HepG2 (cell line): ENCODE measurements around the gene SLC4A5. TPM values are rescaled to one million over a fixed set of nuclear protein-coding genes. Genes with fewer than 3 reads are reported as not detected.

Source experiments
- ARNT ChIP-seq: fragments of 450-650 bp; IDR thresholded peaks from 2 replicates; pipeline ENCODE4 v1.6.1; 2017
- CENPT ChIP-seq: sonication (generic); formaldehyde crosslinking; IDR thresholded peaks from 2 replicates; pipeline ENCODE4 v1.8.0; 2022; ENCODE audit warnings: low read depth, mild to moderate bottlenecking, moderate library complexity, missing genetic modification reagents
- JUNB ChIP-seq: sonication (generic); formaldehyde crosslinking; IDR thresholded peaks from 2 replicates; pipeline ENCODE4 v1.8.0; 2022; ENCODE audit warnings: missing genetic modification reagents, mild to moderate bottlenecking, borderline replicate concordance
- MAFG ChIP-seq: sonication (generic); formaldehyde crosslinking; IDR thresholded peaks from 2 replicates; pipeline ENCODE4 v1.5.1; 2020; ENCODE audit warnings: mild to moderate bottlenecking, missing genetic modification reagents
- NFE2L2 ChIP-seq: fragments of 150-350 bp; IDR thresholded peaks from 2 replicates; pipeline ENCODE4 v1.6.1; 2014; ENCODE audit warnings: low read length
- SNAPC4 ChIP-seq: sonication (generic); formaldehyde crosslinking; IDR thresholded peaks from 2 replicates; pipeline ENCODE4 v1.4.0; 2020; ENCODE audit warnings: mild to moderate bottlenecking, missing genetic modification reagents
- TOPORS ChIP-seq: sonication (generic); formaldehyde crosslinking; IDR thresholded peaks from 2 replicates; pipeline ENCODE4 v1.8.0; 2023; ENCODE audit warnings: mild to moderate bottlenecking, missing genetic modification reagents
- ZBTB7A ChIP-seq: sonication (generic); formaldehyde crosslinking; IDR thresholded peaks from 2 replicates; pipeline ENCODE4 v1.8.0; 2022; ENCODE audit warnings: mild to moderate bottlenecking, missing genetic modification reagents
- ZNF264 ChIP-seq: sonication (generic); formaldehyde crosslinking; IDR thresholded peaks from 2 replicates; pipeline ENCODE4 v1.4.0; 2020; ENCODE audit warnings: missing genetic modification reagents
- ZNF329 ChIP-seq: sonication (generic); formaldehyde crosslinking; IDR thresholded peaks from 2 replicates; pipeline ENCODE4 v1.9.0; 2021; ENCODE audit warnings: low read depth, mild to moderate bottlenecking, missing genetic modification reagents
- ZNF331 ChIP-seq: sonication (generic); formaldehyde crosslinking; IDR thresholded peaks from 2 replicates; pipeline ENCODE4 v1.4.0; 2020; ENCODE audit warnings: missing genetic modification reagents
- ZNF484 ChIP-seq: sonication (generic); formaldehyde crosslinking; IDR thresholded peaks from 2 replicates; pipeline ENCODE4 v1.5.1; 2020; ENCODE audit warnings: mild to moderate bottlenecking, low read depth, missing genetic modification reagents, borderline replicate concordance
- ZNF670 ChIP-seq: sonication (generic); formaldehyde crosslinking; IDR thresholded peaks from 2 replicates; pipeline ENCODE4 v1.8.0; 2022; ENCODE audit warnings: mild to moderate bottlenecking, missing genetic modification reagents, borderline replicate concordance
- ZNF879 ChIP-seq: sonication (generic); formaldehyde crosslinking; IDR thresholded peaks from 2 replicates; pipeline ENCODE4 v1.8.1; 2023; ENCODE audit warnings: missing genetic modification reagents
- polyA plus RNA-seq, 8 experiments: library from polyadenylated mRNA; depleted of rRNA in 3 of 8; stranded (reverse) in 7 of 8; unstranded in 1 of 8; fragments of >200 nt; fragmentation: Illumina TruSeq in 4 of 8; extraction: Trizol in 4 of 8; gene quantifications; 2 replicates each; pipeline versions ENCODE4 v1.2.1 to v1.2.3, GENCODE V29; 2011 to 2016; ENCODE audit warnings: low read depth in 4 of 8, missing spikeins in 1 of 8, mixed read lengths in 1 of 8; ENCODE audit not compliant: insufficient read depth in 1 of 8
- total RNA-seq, 5 experiments: library from RNA; depleted of rRNA; stranded (reverse); fragments of >200 nt; fragmentation: Illumina TruSeq; extraction: Trizol; gene quantifications; 2 replicates each; pipeline ENCODE4 v1.2.3, GENCODE V29; 2016; ENCODE audit warnings: low read depth in 1 of 5
- TF ChIP-seq, protein P1 (sequence below): sonication (generic); formaldehyde crosslinking; IDR thresholded peaks from 2 replicates; pipeline ENCODE4 v1.5.1; 2020; ENCODE audit warnings: mild to moderate bottlenecking, moderate library complexity, missing genetic modification reagents
- TF ChIP-seq, protein P2 (sequence below): sonication (generic); formaldehyde crosslinking; IDR thresholded peaks from 2 replicates; pipeline ENCODE4 v1.9.0; 2021; ENCODE audit warnings: mild to moderate bottlenecking, missing genetic modification reagents

The SLC4A5 gene
- total and polyA plus RNA-seq, 2 of the 13 experiments (the other 11 are each of a cell fraction or from before 2014, with no cell fraction given): 0.50 TPM; not detected in 1

- TF ChIP-seq SNAPC4 (no peak), NFE2L2 (peak; percentile 14; the same call in 1 of the 2 replicates), MAFG (CRISPR knock-in tag) (no peak), JUNB (no peak; the same call in 1 of the 2 replicates), ZNF331 (CRISPR knock-in tag) (peak; percentile 83), TOPORS (peak; percentile 64; the same call in 1 of the 2 replicates), ZNF264 (CRISPR knock-in tag) (peak; percentile 6; the same call in 1 of the 2 replicates), ARNT (no peak), CENPT (no peak; the same call in 1 of the 2 replicates), ZBTB7A (CRISPR knock-in tag) (peak; percentile 95), ZNF879 (CRISPR knock-in tag) (no peak), ZNF484 (CRISPR knock-in tag) (no peak; the same call in 1 of the 2 replicates), ZNF670 (CRISPR knock-in tag) (peak; percentile 74; the same call in 1 of the 2 replicates), ZNF329 (CRISPR knock-in tag) (no peak)
- TF ChIP-seq, protein P1, sequence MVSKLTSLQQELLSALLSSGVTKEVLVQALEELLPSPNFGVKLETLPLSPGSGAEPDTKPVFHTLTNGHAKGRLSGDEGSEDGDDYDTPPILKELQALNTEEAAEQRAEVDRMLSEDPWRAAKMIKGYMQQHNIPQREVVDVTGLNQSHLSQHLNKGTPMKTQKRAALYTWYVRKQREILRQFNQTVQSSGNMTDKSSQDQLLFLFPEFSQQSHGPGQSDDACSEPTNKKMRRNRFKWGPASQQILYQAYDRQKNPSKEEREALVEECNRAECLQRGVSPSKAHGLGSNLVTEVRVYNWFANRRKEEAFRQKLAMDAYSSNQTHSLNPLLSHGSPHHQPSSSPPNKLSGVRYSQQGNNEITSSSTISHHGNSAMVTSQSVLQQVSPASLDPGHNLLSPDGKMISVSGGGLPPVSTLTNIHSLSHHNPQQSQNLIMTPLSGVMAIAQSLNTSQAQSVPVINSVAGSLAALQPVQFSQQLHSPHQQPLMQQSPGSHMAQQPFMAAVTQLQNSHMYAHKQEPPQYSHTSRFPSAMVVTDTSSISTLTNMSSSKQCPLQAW (CRISPR knock-in tag): peak; percentile 46
- TF ChIP-seq, protein P2, sequence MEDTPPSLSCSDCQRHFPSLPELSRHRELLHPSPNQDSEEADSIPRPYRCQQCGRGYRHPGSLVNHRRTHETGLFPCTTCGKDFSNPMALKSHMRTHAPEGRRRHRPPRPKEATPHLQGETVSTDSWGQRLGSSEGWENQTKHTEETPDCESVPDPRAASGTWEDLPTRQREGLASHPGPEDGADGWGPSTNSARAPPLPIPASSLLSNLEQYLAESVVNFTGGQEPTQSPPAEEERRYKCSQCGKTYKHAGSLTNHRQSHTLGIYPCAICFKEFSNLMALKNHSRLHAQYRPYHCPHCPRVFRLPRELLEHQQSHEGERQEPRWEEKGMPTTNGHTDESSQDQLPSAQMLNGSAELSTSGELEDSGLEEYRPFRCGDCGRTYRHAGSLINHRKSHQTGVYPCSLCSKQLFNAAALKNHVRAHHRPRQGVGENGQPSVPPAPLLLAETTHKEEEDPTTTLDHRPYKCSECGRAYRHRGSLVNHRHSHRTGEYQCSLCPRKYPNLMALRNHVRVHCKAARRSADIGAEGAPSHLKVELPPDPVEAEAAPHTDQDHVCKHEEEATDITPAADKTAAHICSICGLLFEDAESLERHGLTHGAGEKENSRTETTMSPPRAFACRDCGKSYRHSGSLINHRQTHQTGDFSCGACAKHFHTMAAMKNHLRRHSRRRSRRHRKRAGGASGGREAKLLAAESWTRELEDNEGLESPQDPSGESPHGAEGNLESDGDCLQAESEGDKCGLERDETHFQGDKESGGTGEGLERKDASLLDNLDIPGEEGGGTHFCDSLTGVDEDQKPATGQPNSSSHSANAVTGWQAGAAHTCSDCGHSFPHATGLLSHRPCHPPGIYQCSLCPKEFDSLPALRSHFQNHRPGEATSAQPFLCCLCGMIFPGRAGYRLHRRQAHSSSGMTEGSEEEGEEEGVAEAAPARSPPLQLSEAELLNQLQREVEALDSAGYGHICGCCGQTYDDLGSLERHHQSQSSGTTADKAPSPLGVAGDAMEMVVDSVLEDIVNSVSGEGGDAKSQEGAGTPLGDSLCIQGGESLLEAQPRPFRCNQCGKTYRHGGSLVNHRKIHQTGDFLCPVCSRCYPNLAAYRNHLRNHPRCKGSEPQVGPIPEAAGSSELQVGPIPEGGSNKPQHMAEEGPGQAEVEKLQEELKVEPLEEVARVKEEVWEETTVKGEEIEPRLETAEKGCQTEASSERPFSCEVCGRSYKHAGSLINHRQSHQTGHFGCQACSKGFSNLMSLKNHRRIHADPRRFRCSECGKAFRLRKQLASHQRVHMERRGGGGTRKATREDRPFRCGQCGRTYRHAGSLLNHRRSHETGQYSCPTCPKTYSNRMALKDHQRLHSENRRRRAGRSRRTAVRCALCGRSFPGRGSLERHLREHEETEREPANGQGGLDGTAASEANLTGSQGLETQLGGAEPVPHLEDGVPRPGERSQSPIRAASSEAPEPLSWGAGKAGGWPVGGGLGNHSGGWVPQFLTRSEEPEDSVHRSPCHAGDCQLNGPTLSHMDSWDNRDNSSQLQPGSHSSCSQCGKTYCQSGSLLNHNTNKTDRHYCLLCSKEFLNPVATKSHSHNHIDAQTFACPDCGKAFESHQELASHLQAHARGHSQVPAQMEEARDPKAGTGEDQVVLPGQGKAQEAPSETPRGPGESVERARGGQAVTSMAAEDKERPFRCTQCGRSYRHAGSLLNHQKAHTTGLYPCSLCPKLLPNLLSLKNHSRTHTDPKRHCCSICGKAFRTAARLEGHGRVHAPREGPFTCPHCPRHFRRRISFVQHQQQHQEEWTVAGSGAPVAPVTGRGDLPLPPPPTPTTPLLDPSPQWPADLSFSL (CRISPR knock-in tag): no peak
Measured at GRCh38 chr2:74391580-74392448, 48.6 kb upstream of the SLC4A5 start (continued).
